ENCODE data around the gene CCDC188.

DNA sequence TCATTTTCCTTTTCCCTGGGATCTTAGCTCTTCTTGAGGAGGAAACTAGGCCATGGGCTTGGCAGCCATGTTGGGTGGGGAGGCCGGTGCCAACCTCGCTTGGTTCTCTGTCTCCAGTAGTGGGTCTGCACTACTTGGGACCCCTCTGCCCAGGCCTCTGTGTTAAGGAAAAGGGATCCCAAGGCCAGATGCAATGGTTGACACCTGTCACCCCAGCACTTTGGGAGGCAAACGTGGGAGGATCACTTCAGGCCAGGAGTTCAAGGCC, 21.2 kb downstream of the CCDC188 start:
- TF ChIP-seq HOXA7 (CRISPR knock-in tag; IDR thresholded peaks at IDR 0.05; ENCODE audit: borderline replicate concordance) = no peak
- TF ChIP-seq, protein P1, sequence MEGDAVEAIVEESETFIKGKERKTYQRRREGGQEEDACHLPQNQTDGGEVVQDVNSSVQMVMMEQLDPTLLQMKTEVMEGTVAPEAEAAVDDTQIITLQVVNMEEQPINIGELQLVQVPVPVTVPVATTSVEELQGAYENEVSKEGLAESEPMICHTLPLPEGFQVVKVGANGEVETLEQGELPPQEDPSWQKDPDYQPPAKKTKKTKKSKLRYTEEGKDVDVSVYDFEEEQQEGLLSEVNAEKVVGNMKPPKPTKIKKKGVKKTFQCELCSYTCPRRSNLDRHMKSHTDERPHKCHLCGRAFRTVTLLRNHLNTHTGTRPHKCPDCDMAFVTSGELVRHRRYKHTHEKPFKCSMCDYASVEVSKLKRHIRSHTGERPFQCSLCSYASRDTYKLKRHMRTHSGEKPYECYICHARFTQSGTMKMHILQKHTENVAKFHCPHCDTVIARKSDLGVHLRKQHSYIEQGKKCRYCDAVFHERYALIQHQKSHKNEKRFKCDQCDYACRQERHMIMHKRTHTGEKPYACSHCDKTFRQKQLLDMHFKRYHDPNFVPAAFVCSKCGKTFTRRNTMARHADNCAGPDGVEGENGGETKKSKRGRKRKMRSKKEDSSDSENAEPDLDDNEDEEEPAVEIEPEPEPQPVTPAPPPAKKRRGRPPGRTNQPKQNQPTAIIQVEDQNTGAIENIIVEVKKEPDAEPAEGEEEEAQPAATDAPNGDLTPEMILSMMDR (tag by site-specific recombination; IDR thresholded peaks at IDR 0.05) = no peak
- TF ChIP-seq ZFP3 (tag by site-specific recombination; IDR thresholded peaks at IDR 0.05; ENCODE audit: low read depth) = no peak
- TF ChIP-seq ZBTB1 (tag by site-specific recombination; IDR thresholded peaks at IDR 0.05) = no peak
- TF ChIP-seq ZNF2 (tag by site-specific recombination; IDR thresholded peaks at IDR 0.05) = no peak
